Suprapubic skin (tissue), 4 donors: Measurements from ENCODE around the gene ENAH. TPM values are rescaled to one million over a fixed set of nuclear protein-coding genes. Genes with fewer than 3 reads are reported as not detected.

Experiments
- DNase-seq, 2 donors: peaks; one replicate each; pipeline ENCODE4 v3.0.0-alpha.2; 2019; ENCODE audit warnings: low spot score in 2 of 2
- H3K27ac ChIP-seq: fragments of 200-600 bp; sonication (generic); one replicate; pipeline ENCODE4 v1.5.1; 2019
- H3K27me3 ChIP-seq: fragments of 200-600 bp; sonication (generic); one replicate; pipeline ENCODE4 v1.5.1; 2019
- H3K36me3 ChIP-seq: fragments of 200-600 bp; sonication (generic); one replicate; pipeline ENCODE4 v1.5.1; 2019
- H3K4me1 ChIP-seq: fragments of 200-600 bp; sonication (generic); one replicate; pipeline ENCODE4 v1.5.1; 2019
- H3K4me3 ChIP-seq: fragments of 200-600 bp; sonication (generic); one replicate; pipeline ENCODE4 v1.5.1; 2019; ENCODE audit warnings: mild to moderate bottlenecking
- H3K9me3 ChIP-seq: fragments of 200-600 bp; sonication (generic); one replicate; pipeline ENCODE4 v1.5.1; 2019
- CTCF ChIP-seq, 2 donors: fragments of 200-600 bp in 1 of 2; fragments of 450-650 bp in 1 of 2; sonication (generic) in 1 of 2; IDR thresholded peaks; one replicate each; pipeline ENCODE4 v1.5.1; 2016 to 2019; ENCODE audit warnings: antibody characterized with exemption in 2 of 2, mild to moderate bottlenecking in 1 of 2, moderate library complexity in 1 of 2
- EP300 ChIP-seq: sonication (generic); formaldehyde crosslinking; IDR thresholded peaks from one replicate; pipeline ENCODE4 v1.6.1; 2017; ENCODE audit warnings: antibody characterized with exemption
- POLR2A ChIP-seq, 2 donors: fragments of 450-650 bp; IDR thresholded peaks; one replicate each; pipeline ENCODE4 v1.6.1; 2017; ENCODE audit warnings: antibody characterized with exemption in 2 of 2, mild to moderate bottlenecking in 2 of 2, moderate library complexity in 2 of 2
- POLR2AphosphoS5 ChIP-seq, 3 donors: sonication (generic); formaldehyde crosslinking; IDR thresholded peaks; one replicate each; pipeline ENCODE4 v1.6.1; 2017; ENCODE audit warnings: antibody characterized with exemption in 3 of 3
- WGBS: methylation state at CpG from one replicate; pipeline ENCODE4 v1.1.5; 2018; 5-methylcytosine and 5-hydroxymethylcytosine counted together
- total RNA-seq, 4 donors: library from RNA; depleted of rRNA; stranded (reverse); fragments of >200 nt; gene quantifications; one replicate each; pipeline ENCODE4 v1.1.0, GENCODE V29; 2016

ENAH gene
- total RNA-seq, 4 donors from 2014 or later, result 33.5 to 44.6 (median 41.8) TPM

GRCh38 chr1:225580238-225581099, 72.5 kb downstream of the ENAH start:
- no peak for DNase-seq
- Histone ChIP-seq H3K27ac (no peak overlapping the region), H3K27me3 (no peaks in the 10 kb centered on the region), H3K4me1 (peaks cover 10% of the 10 kb centered on the region), H3K36me3 (no peaks in the 10 kb centered on the region), H3K4me3 (no peak overlapping the region), H3K9me3 (no peaks in the 10 kb centered on the region)
- no peak for TF ChIP-seq EP300
- TF ChIP-seq CTCF (IDR thresholded peaks at IDR 0.05), result no peak
- no peak for TF ChIP-seq POLR2AphosphoS5 (IDR thresholded peaks at IDR 0.05)
- no peak for TF ChIP-seq POLR2A (IDR thresholded peaks at IDR 0.05)
- 78% methylated on average over 17 of the region's 17 CpGs for WGBS

DNA sequence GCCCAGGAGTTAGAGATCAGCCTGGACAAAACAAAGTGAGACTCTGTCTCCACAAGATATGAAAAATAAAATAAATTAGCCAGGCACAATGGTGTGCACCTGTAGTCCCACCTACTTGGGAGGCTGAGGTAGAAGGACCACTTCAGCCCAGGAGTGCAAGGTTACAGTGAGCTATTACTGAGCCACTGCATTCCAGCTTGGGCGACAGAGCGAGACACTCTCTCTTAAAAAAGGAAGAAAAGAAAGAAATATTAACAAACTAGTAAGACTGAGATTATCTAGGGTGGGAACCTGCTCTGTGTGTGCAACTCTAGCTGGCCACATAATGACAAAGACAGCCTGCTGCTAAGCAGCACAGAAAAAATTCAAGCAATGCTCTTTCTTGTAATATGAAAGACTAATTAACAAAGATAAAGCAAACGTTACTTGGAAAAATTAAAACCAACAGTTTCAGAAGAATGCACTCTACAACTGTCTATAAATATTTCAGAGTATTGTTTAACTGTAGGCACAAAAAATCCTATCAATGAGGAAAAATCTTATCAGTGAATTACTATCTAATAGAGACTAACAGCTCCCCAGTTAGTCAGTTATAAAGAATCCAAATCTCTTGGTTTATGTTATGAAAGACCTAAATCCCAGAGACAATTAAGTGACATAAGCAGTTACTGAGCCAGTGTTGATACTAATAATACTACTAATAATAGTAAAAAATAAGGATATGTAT, 74.5 kb downstream of the ENAH start:
- Histone ChIP-seq H3K4me3 (no peak overlapping the region), H3K36me3 (no peaks in the 10 kb centered on the region), H3K9me3 (no peaks in the 10 kb centered on the region), H3K4me1 (peaks cover 10% of the 10 kb centered on the region), H3K27me3 (no peaks in the 10 kb centered on the region), H3K27ac (no peak overlapping the region)
- DNase-seq, result no peak
- TF ChIP-seq CTCF (IDR thresholded peaks at IDR 0.05), result no peak
- no peak for TF ChIP-seq EP300
- 72% methylated on average over 3 of the region's 3 CpGs for WGBS

DNA sequence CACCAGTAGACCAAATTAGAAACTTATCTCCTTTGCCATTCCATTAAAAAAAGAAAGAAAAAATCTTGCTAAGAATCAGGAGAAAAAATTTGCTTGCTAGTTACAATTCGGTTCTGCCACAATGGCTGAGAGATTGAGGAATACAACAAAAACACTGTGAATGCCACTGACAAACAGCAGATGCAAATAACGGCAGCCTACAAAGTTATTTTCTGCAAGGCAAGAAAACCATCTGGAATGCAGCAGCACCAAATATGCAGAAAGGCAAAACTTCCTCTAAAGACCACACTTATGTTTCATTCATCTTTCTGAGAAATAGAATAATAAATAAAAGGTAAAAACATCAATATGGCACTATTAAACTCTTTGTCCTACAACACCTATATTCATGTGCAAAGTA, 75.7 kb downstream of the ENAH start:
- H3K27ac ChIP-seq, result no peak overlapping the region
- H3K9me3 ChIP-seq, result no peaks in the 10 kb centered on the region
- H3K36me3 ChIP-seq, result no peaks in the 10 kb centered on the region
- no peak overlapping the region for H3K4me3 ChIP-seq
- peaks cover 10% of the 10 kb centered on the region for H3K4me1 ChIP-seq
- WGBS, result 50% methylated on average over 2 of the region's 2 CpGs
- H3K27me3 ChIP-seq, result no peaks in the 10 kb centered on the region
- no peak for DNase-seq
- TF ChIP-seq EP300 (no peak), CTCF (IDR thresholded peaks at IDR 0.05) (no peak), POLR2A (IDR thresholded peaks at IDR 0.05) (no peak), POLR2AphosphoS5 (IDR thresholded peaks at IDR 0.05) (no peak)

- 80% methylated on average over 2 of the region's 2 CpGs for WGBS
- TF ChIP-seq POLR2AphosphoS5 (IDR thresholded peaks at IDR 0.05) (no peak), POLR2A (IDR thresholded peaks at IDR 0.05) (no peak), EP300 (no peak), CTCF (IDR thresholded peaks at IDR 0.05) (no peak)
- peaks cover 4% of the 10 kb centered on the region for H3K4me1 ChIP-seq
- no peak for DNase-seq
- no peak overlapping the region for H3K4me3 ChIP-seq
- H3K27me3 ChIP-seq, result no peaks in the 10 kb centered on the region
- H3K9me3 ChIP-seq, result no peaks in the 10 kb centered on the region
- H3K36me3 ChIP-seq, result no peaks in the 10 kb centered on the region
- H3K27ac ChIP-seq, result no peak overlapping the region
Observed at GRCh38 chr1:225573216-225573615, 79.7 kb downstream of the ENAH start.

GRCh38 chr1:225572422-225572821, 80.5 kb downstream of the ENAH start:
- Histone ChIP-seq H3K4me1 (no peaks in the 10 kb centered on the region), H3K4me3 (no peak overlapping the region)
- whole genome bisulfite sequencing, result 85% methylated on average over 3 of the region's 3 CpGs

More at GRCh38 chr1:225572422-225572821, 80.5 kb downstream of the ENAH start:
- DNase-seq, result no peak
- Histone ChIP-seq H3K27me3 (no peaks in the 10 kb centered on the region), H3K27ac (no peak overlapping the region), H3K9me3 (no peaks in the 10 kb centered on the region), H3K36me3 (no peaks in the 10 kb centered on the region)
- TF ChIP-seq CTCF (IDR thresholded peaks at IDR 0.05), result no peak
- TF ChIP-seq POLR2AphosphoS5 (IDR thresholded peaks at IDR 0.05), result no peak
- TF ChIP-seq POLR2A (IDR thresholded peaks at IDR 0.05), result no peak
- no peak for TF ChIP-seq EP300
